Aorta (tissue), 5 donors: ENCODE measurements around the gene TBX10. TPM values are rescaled to one million over a fixed set of nuclear protein-coding genes. Genes with fewer than 3 reads are reported as not detected.
"Not testable (repeated sequence)": the region's sequence is repeated elsewhere in the genome, so short reads cannot be mapped to it uniquely, and the experiment has no call there.

Experiments
- ATAC-seq: fragments of 200-7000 bp; cut with Tn5 transposase; one replicate; pipeline ENCODE4 v1.9.1; 2022; ENCODE audit warnings: moderate library complexity; ENCODE audit not compliant: low FRiP score
- DNase-seq, 2 donors: peaks; one replicate each; pipeline ENCODE4 v3.0.0-alpha.2; 2020
- H3K27ac ChIP-seq, 2 donors: one replicate each; pipeline ENCODE4 v1.5.1; 2013; ENCODE audit warnings: low read length in 2 of 2, mild to moderate bottlenecking in 2 of 2, moderate library complexity in 2 of 2, control low read depth in 1 of 2, inconsistent platforms in 1 of 2, low read depth in 1 of 2
- H3K27me3 ChIP-seq, 2 donors: one replicate each; pipeline ENCODE4 v1.6.1; 2013; ENCODE audit warnings: control low read depth in 1 of 2, low read length in 1 of 2, mild to moderate bottlenecking in 1 of 2, moderate library complexity in 1 of 2; ENCODE audit not compliant: insufficient read depth in 2 of 2, control insufficient read depth in 1 of 2
- H3K36me3 ChIP-seq, 2 donors: one replicate each; pipeline ENCODE4 v1.6.1; 2013; ENCODE audit warnings: control low read depth in 1 of 2, low read length in 1 of 2, mild to moderate bottlenecking in 1 of 2; ENCODE audit not compliant: insufficient read depth in 2 of 2, control insufficient read depth in 1 of 2
- H3K4me1 ChIP-seq, 2 donors: one replicate each; pipeline ENCODE4 v1.6.1; 2013; ENCODE audit warnings: low read length in 2 of 2, control low read depth in 1 of 2, mild to moderate bottlenecking in 1 of 2, moderate library complexity in 1 of 2; ENCODE audit not compliant: insufficient read depth in 2 of 2, control insufficient read depth in 1 of 2
- H3K4me3 ChIP-seq, 2 donors: one replicate each; pipeline ENCODE4 v1.5.1; 2013; ENCODE audit warnings: low read length in 2 of 2, control low read depth in 1 of 2, mild to moderate bottlenecking in 1 of 2
- H3K9me3 ChIP-seq: one replicate; pipeline ENCODE4 v1.6.1; 2013; ENCODE audit warnings: mild to moderate bottlenecking, low read length; ENCODE audit not compliant: control insufficient read depth
- WGBS, 2 donors: extraction: QIAGEN DNeasy Blood & Tissue Kit; methylation state at CpG; one replicate each; pipeline ENCODE4 v1.1.7; 2013; 5-methylcytosine and 5-hydroxymethylcytosine counted together
- intact Hi-C, 2 donors: fragments of 100-400 bp; cut with DNase I; formaldehyde crosslinking; loops; one replicate each; pipeline versions ENCODE4 v1.14.2 to v1.15.0; 2022
- polyA plus RNA-seq, 2 donors: library from polyadenylated mRNA; stranded (reverse); fragments of 200-250 nt; gene quantifications; one replicate each; pipeline ENCODE4 v1.2.3, GENCODE V29; 2013
- total RNA-seq, 2 donors: library from RNA; stranded (reverse); fragmentation: NEBNext Ultra II Directional; extraction: Animal tissue kit (Norgen Biotek cat#: 25700); gene quantifications; one replicate each; pipeline ENCODE4 v1.2.1, GENCODE V29; 2021
- donor health status: healthy with polysubstance abuse.
- donor health status: Bipolar disorder and iron deficiency.
- donor health status: DM: no; HTN: no; CAD: no.
- donor health status: DM: no; HTN: no; CAD: no.
- donor health status: DM: yes; HTN: yes; CAD: no.

TBX10 gene
- total and polyA plus RNA-seq, 4 donors = 0.23 to 5.4 TPM; not detected in 2

DNA sequence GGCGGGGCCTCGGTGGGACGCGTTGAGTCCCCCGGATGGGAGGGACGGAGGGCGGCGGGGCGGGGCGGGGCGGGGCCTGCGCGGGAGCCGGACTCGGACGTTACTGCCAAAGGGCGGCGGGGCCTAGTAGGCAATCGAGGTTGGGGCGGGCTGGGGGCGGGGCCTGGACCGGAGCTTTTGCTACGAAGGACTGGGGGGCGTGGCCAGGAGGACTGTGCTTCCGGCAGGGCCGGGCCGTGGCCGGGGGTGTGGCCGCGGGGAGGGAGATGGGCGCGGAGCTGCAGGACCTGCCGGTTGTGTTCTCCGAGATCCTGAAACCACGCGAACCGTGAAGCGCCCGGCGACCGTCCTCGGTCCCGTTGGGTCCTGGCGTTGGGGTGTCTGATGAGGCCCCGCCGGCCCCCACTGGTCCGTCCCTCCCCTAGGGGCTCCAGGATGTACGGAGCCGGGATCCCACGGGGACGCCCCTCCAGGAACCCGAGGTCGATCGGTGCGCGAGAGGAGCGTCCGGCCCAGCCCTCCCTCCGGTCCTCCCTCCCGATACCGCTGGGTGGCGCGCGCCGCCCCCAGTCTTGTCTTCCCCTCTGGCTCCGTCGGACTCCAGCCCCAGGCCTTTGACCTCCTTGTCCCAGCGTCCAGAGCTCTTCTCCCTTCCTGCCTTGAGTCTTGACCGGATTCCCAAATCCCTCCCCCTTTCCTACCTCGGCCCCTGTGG is 9.2 kb downstream of the TBX10 start:
- 0 to 1% methylated on average over 53 to 70 of the region's 70 CpGs for WGBS, 2 donors
- intact Hi-C loops = loop anchor here in 1 of 2 donors (2.0 kb wide), 1 partner anchor 28 kb away; no protein-coding TSS in a partner anchor
- H3K4me3 ChIP-seq = peak overlapping the region; percentile 29 to 51
- ATAC-seq (peak; percentile 95), DNase-seq (peak; percentile 99 to 100)
- no peaks in the 10 kb centered on the region for H3K36me3 ChIP-seq
- H3K4me1 ChIP-seq = no peaks in the 10 kb centered on the region
- no peaks in the 10 kb centered on the region for H3K27me3 ChIP-seq
- H3K27ac ChIP-seq = peak overlapping the region in 1 of 2 donors; percentile 35
- no peaks in the 10 kb centered on the region for H3K9me3 ChIP-seq

GRCh38 chr11:67629386-67630227 is 10.0 kb downstream of the TBX10 start, which contains the start of gene NUDT8:
NUDT8 (minus strand) TSS chr11:67629937; CDS start chr11:67629911, 26 bp downstream.
- Histone ChIP-seq H3K27me3 (no peaks in the 10 kb centered on the region), H3K36me3 (no peaks in the 10 kb centered on the region), H3K4me1 (no peaks in the 10 kb centered on the region), H3K9me3 (no peaks in the 10 kb centered on the region), H3K4me3 (peak within 1 kb of the TSS; percentile 51 to 58), H3K27ac (peak within 1 kb of the TSS in 1 of 2 donors; percentile 78)
- WGBS, 2 donors = 0 to 1% methylated on average over 70 to 102 of the region's 102 CpGs
- DNase-seq = peak; percentile 89 to 96
- intact Hi-C loops = loop anchor here (1.0 to 2.0 kb wide), 2 partner anchors 29 kb away; no protein-coding TSS in a partner anchor
- ATAC-seq = peak; percentile 82

- DNase-seq (peak in 1 of 2 donors; percentile 74), ATAC-seq (no peak)
- H3K27ac ChIP-seq = no peak overlapping the region
- no peaks in the 10 kb centered on the region for H3K4me1 ChIP-seq
- H3K27me3 ChIP-seq = no peaks in the 10 kb centered on the region
- H3K9me3 ChIP-seq = no peaks in the 10 kb centered on the region
- H3K36me3 ChIP-seq = no peaks in the 10 kb centered on the region
- intact Hi-C loops = loop anchor here in 1 of 2 donors (1.0 kb wide), 1 partner anchor 29 kb away; no protein-coding TSS in a partner anchor
- no peak overlapping the region for H3K4me3 ChIP-seq
- WGBS, 2 donors = 44 to 51% methylated on average over 22 to 25 of the region's 25 CpGs
Measured at GRCh38 chr11:67628710-67629385, 10.7 kb downstream of the TBX10 start.

DNA sequence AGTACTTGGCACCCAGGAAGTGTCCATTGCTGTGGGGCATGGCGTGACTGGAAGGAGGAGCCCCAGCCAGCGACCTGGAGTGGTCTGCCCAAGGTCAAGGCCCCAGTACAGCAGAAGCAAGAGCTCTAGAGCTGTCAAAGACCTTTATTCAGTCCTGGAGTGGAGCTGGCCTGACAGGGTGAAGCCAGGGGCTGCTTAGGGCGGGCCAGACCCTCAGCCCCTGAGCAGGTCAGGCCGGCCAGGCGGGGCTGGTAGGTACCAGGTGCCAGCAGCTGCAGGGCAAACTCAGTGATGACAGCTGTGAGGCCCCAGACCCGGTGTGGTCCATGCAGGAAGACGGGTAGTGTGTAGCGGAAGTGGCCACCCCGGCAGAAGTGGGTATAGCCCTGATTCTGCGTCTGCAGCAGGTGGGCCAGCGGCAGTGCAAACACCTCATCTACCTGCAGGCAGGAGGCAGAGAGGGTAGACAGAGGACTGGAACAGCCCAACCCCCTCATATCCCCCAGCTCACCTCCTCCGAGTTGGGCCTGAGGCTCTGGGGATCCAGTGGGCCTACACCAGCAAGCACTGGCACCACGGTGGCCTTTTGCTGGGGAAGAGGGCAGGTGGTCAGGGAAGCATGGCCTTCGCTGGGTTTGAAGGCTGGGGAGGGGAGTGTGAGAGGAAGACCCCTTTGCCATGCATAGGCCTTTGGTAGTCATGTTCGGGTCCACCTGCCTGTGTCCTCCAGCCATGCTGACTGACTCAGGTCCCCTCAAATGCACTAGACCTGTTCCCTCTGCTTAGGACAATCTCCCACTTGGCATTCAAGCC is 11.5 kb downstream of the TBX10 start:
- DNase-seq = peak in 1 of 2 donors; percentile 70
- H3K27ac ChIP-seq = no peak overlapping the region

GRCh38 chr11:67627441-67627811 is 12.1 kb downstream of the TBX10 start:
- intact Hi-C loops = no loop called here
- H3K27ac ChIP-seq = no peak overlapping the region
- no peak for ATAC-seq

More for the DNA sequence above, 11.5 kb downstream of the TBX10 start:
- 91 to 92% methylated on average over 15 of the region's 15 CpGs for WGBS, 2 donors
- H3K9me3 ChIP-seq = no peaks in the 10 kb centered on the region
- no peak overlapping the region for H3K4me3 ChIP-seq
- intact Hi-C loops = no loop called here
- no peaks in the 10 kb centered on the region for H3K36me3 ChIP-seq
- H3K27me3 ChIP-seq = no peaks in the 10 kb centered on the region
- no peak for ATAC-seq
- no peaks in the 10 kb centered on the region for H3K4me1 ChIP-seq

GRCh38 chr11:67626970-67627369 is 12.6 kb downstream of the TBX10 start:
- DNase-seq (peak in 1 of 2 donors; percentile 62), ATAC-seq (no peak)
- H3K4me1 ChIP-seq = no peaks in the 10 kb centered on the region
- H3K9me3 ChIP-seq = no peaks in the 10 kb centered on the region
- H3K4me3 ChIP-seq = no peak overlapping the region
- intact Hi-C loops = no loop called here
- H3K27ac ChIP-seq = no peak overlapping the region
- H3K27me3 ChIP-seq = no peaks in the 10 kb centered on the region
- H3K36me3 ChIP-seq = no peaks in the 10 kb centered on the region
- 89 to 93% methylated on average over 9 to 10 of the region's 10 CpGs for WGBS, 2 donors

More at GRCh38 chr11:67627441-67627811, 12.1 kb downstream of the TBX10 start:
- H3K4me1 ChIP-seq = no peaks in the 10 kb centered on the region
- H3K9me3 ChIP-seq = no peaks in the 10 kb centered on the region
- DNase-seq = peak in 1 of 2 donors; percentile 65
- H3K36me3 ChIP-seq = no peaks in the 10 kb centered on the region
- no peaks in the 10 kb centered on the region for H3K27me3 ChIP-seq
- no peak overlapping the region for H3K4me3 ChIP-seq
- WGBS, 2 donors = 89 to 91% methylated on average over 6 of the region's 6 CpGs

DNA sequence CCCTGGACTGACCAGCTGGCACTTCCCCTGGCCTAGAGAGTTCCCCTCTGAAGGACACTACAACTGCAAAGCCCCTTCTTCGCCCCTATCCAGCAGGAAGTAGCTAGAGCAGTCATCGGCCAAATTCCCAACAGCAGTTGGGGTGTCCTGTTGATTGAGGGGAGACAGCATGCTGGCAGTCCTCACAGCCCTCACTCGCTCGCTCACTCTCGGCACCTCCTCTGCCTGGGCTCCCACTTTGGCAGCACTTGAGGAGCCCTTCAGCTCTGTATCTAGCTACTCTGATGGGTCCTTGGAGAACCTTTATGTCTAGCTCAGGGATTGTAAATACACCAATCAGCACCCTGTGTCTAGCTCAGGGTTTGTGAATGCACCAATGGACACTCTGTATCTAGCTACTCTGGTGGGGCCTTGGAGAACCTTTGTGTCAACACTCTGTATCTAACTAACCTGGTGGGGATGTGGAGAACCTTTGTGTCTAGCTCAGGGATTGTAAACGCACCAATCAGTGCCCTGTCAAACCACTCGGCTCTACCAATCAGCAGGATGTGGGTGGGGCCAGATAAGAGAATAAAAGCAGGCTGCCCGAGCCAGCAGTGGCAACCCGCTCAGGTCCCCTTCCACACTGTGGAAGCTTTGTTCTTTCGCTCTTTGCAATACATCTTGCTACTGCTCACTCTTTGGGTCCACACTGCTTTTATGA is 13.3 kb downstream of the TBX10 start:
- 87 to 89% methylated on average over 10 of the region's 10 CpGs for WGBS, 2 donors
- H3K9me3 ChIP-seq, DNase-seq, ATAC-seq, intact Hi-C loops, H3K4me3 ChIP-seq, H3K4me1 ChIP-seq, H3K36me3 ChIP-seq, H3K27me3 ChIP-seq, H3K27ac ChIP-seq: not testable (repeated sequence)
